Stimulated activated CD8-positive, alpha-beta memory T cell treated with anti-CD3 and anti-CD28 coated beads, Interleukin-12 subunit alpha, Interleukin-12 subunit beta, amount 100 ng/mL, for 24 hours (primary cell): Measurements from ENCODE around the gene PAQR4.

Source experiments
- DNase-seq: peaks from one replicate; pipeline ENCODE4 v3.0.0-alpha.2; 2020; ENCODE audit errors: extremely low read depth

PAQR4 gene

DNA sequence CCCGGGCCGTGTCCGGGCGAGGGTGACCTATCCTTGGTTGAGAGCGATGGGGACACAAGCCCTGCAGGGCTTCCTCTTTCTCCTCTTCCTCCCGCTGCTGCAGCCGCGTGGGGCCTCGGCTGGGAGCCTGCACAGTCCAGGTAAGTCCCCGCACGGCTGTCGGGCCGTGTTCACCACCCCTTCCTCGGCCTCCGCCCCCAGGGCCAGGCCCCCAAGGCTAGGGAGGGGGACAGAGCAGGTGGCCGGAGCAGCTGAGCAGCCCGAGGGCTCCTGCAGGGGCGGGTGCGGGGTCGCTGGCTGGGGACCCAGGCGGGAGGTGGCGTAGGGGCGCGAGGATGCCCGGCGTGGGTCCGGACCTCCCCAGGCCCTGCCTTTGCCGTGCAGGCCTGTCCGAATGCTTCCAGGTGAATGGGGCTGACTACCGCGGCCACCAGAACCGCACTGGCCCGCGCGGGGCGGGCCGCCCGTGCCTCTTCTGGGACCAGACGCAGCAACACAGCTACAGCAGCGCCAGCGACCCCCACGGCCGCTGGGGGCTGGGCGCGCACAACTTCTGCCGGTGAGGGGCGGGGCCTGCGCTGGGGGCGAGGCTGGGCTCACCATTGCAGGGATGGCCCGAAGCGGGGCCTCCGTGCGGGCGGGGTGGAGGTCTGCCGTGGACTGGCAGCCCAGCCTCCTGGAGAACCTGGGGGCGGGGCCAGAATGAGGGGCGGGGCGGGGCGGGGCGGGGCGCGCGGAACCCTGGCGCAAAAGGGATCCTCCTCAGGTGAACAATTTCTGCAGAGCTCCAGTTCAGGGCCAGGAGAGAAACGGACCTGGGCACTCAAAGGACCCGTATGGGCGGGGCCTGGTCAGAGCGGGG lies 4.4 kb upstream of the PAQR4 start:
- no peak for DNase-seq

DNA sequence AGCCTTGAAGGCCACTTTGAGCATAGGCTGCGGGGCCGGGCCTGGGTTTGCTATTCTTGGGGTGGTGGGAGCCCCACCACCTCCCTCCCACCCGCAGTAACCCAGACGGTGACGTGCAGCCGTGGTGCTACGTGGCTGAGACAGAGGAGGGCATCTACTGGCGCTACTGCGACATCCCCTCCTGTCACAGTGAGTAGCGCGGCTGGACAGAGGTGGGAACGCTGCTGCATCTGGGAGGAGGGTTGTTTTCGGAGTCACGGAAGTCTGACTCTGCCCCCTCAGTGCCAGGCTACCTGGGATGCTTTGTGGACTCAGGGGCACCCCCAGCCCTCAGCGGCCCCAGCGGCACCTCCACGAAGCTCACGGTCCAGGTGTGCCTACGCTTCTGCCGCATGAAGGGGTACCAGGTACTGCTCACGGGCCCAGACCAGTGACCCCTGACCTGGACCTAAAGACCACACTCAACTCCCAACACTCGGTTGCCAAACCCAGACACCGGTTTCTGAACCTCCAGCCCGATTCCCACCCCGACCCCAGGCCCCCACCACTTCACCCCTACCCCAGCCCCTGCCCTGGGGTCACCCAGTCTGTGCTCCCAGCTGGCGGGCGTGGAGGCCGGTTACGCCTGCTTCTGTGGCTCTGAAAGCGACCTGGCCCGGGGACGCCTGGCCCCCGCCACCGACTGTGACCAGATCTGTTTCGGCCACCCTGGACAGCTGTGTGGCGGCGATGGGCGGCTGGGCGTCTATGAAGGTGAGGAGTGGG lies 2.9 kb upstream of the PAQR4 start:
- DNase-seq, result no peak

GRCh38 chr16:2966808-2967191 lies 2.3 kb upstream of the PAQR4 start:
- DNase-seq, result no peak

GRCh38 chr16:2967211-2967631 lies 1.9 kb upstream of the PAQR4 start:
- DNase-seq, result no peak

- no peak for DNase-seq
Measured at GRCh38 chr16:2967721-2968161, 1.4 kb upstream of the PAQR4 start.

- no peak for DNase-seq
Measured at GRCh38 chr16:2968368-2968737, 795 bp upstream of the PAQR4 start.

DNA sequence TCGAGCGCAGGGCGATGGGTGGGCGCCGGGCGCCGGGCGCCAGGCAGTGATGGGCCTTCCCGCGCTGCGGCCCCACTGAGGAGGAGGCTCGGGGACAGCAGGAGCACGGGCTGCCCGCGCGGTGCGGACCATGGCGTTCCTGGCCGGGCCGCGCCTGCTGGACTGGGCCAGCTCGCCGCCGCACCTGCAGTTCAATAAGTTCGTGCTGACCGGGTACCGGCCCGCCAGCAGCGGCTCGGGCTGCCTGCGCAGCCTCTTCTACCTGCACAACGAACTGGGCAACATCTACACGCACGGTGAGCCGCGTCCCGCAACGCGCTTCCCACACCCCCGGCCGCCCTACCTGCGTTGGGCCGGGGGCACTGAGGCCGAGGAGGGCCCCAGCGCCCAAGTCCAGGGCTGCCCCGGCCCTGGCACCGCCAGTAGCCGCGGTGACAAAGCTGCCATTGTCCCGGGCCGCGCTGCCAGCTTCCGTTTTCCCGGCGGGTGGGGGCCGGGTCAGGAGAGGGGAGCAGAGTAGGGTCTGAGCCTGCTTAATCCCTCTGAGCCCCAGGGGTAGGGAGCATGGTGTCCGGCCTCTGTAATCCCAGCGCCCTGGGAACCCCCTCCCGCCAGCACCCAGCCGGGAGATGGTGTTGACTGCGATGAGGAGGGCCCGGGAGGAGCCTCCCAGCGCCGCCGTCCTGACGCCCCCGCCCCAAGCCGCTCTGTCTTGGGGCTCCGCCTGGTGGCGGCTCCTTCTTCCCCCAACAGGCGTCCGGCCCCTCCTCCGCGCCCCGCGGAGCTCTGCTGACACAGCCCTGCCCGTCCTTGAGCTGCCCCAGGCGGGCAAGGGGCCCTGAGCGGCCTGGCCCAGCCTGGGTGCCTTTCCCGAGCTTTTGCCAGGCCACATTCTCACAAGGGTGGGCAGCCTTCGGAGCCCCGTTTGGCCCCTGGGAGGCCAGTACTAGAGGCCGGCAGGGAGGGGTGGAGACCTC lies 685 bp downstream of the PAQR4 start:
- DNase-seq, result peak; percentile 49

DNA sequence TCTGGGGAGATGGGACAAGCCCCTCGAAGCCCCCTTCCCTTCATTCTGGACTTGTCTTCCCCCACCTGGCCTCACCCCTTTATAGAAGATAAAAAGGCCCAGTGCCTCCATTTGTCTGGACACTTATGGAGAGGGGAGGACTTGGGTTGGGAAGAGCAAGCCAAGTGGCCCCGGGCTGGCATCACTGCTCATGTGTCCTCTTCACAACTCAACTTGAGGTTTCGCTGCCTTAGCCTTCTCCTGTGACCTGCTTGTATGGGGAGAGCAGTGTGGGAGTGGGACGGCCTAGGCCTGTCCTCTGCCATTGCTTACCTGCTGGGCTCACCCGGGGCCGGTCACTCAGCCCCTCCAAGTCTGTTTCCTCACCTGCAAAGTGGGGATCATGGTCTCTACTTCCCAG lies 1.4 kb downstream of the PAQR4 start:
- no peak for DNase-seq

GRCh38 chr16:2971134-2971984 lies 2.2 kb downstream of the PAQR4 start:
- DNase-seq, result no peak

DNA sequence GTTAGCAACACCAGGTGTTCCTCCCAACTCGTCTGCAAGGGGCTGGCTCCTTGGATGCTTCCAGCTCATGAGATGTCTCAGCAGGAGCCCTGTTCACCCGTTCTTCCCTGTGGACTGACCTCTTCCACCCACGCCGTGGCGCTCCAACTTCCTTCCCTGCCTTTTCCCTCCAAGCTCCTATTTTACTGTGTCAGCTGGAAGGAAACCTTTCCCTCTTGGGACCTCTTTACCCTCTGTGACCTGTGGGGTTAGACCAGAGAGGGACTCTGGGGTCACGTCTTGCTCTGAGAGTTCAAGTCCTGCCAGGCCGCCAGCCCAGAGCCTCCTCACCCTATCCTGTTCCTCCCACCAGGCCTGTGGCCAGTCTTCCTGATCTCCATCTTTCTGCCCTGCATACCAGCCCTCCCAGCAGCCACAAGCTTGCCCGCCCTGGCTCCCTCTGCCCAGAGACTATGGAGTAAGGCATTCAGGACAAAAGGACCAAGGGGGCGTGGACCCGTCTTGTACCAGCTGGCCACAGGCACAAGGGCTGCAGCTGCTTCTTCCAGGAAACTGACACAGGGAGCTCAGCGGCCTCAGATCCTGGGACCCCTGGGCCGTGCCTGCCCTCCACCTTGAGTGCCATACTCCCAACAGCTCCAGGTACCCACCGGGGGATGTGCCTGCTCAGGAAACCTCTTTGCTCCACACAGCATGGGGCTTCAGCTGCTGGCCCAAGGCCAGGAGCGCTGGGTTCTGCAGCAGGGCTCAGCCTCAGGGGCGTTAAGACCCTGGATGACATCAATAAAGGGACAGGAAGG lies 3.0 kb downstream of the PAQR4 start:
- no peak for DNase-seq

- no peak for DNase-seq
Measured at GRCh38 chr16:2973093-2973492, 3.9 kb downstream of the PAQR4 start.

DNA sequence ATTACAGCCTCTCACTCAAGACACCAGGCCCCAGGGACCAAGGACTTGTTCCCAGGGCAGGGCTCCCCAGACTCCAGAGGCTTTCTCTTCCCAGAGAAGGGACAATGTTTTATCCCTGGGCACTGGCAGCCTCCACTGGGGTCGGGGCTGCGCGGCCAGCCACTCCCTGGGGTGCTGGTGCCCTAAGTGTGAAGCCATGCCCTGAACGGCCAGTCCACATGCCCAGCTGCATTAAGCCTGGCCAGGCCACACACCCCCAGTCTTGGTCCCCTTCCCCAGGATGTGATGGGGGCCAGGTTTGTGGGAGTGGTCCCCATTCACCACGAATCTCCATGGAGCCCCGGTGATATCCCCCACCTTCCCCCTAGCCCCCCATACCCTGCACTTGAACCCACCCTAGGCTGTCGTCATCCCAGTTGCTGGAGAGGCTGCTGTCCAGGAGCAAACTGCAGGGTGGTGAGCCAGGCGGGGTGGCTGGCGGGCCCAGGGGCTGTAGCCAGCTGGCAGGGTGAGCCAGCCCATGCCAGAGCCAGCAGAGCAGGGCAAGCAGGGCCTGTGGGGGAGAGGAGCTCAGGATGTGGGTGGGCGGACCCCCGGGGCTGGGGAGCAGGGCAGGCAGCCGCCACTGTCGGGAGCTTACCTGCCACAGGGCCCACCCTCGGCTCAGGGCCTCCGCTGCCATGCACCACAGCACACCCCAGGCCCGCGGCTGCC lies 4.6 kb downstream of the PAQR4 start:
- no peak for DNase-seq

DNA sequence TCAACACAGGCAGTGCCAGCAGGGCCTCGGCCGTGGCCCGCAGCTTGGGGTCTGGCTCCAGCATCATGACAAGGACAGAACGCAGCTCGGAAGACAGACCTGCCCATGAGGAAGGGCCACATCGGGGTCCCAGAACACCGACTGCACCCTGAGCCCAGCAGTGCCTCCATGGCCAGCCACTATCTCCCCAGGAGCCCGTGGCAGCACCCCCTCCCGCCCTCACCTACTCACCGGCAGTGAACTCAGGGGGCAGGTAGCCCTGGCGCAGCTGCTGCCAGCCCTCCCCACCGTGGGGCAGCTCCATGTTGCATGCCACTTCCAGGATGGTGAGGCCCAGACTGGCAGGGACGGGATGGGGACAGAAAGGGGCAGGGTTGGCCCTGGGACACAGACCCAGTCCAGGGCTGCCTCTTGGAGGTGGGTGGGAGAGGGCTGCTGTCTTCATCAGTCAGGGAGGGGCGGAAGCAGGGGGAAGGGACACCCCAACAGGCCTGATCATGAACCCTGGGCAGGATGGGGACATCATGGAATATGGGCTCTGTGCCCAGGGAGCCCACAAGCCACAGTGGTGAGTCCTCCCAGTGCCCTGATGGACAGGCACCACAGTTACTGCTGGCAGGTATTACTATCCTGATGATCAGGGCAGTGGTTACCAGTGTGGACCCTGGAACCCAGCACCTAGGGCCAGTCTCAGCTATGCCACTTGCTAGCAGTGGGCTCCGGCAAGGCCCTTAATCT lies 5.3 kb downstream of the PAQR4 start:
- DNase-seq, result no peak

- DNase-seq, result no peak
Measured at GRCh38 chr16:2975161-2975795, 6.1 kb downstream of the PAQR4 start.

- DNase-seq, result no peak
Measured at GRCh38 chr16:2976201-2976600, 7.1 kb downstream of the PAQR4 start.

- no peak for DNase-seq
Measured at GRCh38 chr16:2976673-2977072, 7.5 kb downstream of the PAQR4 start.

DNA sequence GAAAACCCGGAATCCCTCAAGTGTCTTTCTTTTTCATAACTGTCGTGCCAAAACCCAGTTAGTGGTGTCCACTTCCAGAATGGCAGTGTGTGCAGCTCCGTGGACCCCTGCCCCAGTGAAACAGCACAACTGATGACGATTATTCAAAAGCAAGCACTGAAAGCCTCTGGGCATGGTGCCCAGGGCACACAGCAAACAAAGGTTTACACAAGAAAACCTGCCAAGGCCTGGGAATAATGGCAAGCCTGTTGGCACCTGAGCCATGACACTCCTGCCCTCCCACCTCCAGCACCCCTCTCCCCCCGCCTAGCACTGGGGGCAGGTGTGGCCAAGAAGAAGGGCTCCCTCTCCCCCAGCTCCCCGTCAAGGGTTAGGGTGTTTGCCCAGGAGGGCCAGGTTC lies 8.3 kb downstream of the PAQR4 start:
- DNase-seq, result no peak

DNA sequence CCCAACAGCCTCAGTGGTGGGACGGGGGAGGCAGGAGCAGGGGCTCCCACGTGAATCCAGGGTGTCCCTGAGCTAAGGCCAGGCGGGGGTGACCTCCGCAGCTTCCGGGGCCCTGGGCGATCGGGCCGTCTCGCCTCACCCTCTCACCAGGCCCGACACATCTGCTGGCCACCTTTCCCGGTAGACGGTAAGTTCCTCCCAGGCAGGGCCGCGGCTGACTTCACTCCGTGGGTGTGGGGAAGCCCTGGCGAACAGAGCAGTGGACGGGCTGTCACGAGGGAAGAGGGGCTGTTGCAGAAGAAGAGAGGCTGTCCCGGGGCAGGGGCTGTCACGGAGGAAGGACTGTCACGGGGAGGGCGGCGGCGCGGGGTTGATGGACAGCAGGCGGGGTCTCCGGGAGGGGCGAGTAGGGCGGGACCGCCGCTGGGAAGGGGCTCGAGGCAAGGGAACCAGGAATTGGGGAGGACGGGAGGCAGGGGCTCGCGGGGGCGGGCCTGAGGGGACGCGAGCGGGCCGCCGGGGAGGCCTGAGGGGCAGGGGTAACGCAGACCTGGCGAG lies 10.6 kb downstream of the PAQR4 start:
- no peak for DNase-seq
